Measurements from ENCODE around the gene SLC30A4. TPM values are rescaled to one million over a fixed set of nuclear protein-coding genes. Genes with fewer than 3 reads are reported as not detected.

The SLC30A4 gene
- total and polyA plus RNA-seq, 8 donors, result 0.80 to 2.2 (median 1.4) TPM

DNA sequence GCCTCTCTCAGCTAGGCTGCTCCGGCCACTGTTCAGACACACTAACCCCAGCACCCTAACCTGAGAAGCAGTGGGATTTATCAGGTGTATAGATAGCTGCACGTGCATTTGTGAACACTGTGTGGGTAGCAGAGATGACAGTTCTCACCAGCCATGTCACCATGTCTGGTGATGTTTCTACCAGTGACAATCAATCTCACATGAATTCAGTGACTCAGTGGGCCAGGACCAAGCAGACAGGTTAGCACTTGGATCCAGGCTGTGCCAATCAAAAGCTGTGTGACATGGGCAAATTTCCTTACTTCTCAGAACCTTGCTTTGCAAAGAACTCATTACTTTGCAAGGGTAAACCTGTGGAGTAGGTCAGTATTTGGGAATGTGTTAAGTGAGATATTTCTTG is 78.9 kb downstream of the SLC30A4 start:
- WGBS, 2 donors, result 66 to 70% methylated on average over 2 of the region's 2 CpGs
- TF ChIP-seq, protein P1, sequence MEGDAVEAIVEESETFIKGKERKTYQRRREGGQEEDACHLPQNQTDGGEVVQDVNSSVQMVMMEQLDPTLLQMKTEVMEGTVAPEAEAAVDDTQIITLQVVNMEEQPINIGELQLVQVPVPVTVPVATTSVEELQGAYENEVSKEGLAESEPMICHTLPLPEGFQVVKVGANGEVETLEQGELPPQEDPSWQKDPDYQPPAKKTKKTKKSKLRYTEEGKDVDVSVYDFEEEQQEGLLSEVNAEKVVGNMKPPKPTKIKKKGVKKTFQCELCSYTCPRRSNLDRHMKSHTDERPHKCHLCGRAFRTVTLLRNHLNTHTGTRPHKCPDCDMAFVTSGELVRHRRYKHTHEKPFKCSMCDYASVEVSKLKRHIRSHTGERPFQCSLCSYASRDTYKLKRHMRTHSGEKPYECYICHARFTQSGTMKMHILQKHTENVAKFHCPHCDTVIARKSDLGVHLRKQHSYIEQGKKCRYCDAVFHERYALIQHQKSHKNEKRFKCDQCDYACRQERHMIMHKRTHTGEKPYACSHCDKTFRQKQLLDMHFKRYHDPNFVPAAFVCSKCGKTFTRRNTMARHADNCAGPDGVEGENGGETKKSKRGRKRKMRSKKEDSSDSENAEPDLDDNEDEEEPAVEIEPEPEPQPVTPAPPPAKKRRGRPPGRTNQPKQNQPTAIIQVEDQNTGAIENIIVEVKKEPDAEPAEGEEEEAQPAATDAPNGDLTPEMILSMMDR (IDR thresholded peaks at IDR 0.05), result no peak
- intact Hi-C loops (cut with DNase I), result no loop called here
- ATAC-seq, result no peak
- Histone ChIP-seq H3K27me3 (no peaks in the 10 kb centered on the region), H3K9me3 (no peaks in the 10 kb centered on the region), H3K4me3 (no peak overlapping the region), H3K4me1 (peaks cover 0 to 28% (median 0%) of the 10 kb centered on the region in 3 donors), H3K27ac (no peak overlapping the region), H3K36me3 (no peaks in the 10 kb centered on the region)
- DNase-seq, result no peak
- FAIRE-seq, result no peak

DNA sequence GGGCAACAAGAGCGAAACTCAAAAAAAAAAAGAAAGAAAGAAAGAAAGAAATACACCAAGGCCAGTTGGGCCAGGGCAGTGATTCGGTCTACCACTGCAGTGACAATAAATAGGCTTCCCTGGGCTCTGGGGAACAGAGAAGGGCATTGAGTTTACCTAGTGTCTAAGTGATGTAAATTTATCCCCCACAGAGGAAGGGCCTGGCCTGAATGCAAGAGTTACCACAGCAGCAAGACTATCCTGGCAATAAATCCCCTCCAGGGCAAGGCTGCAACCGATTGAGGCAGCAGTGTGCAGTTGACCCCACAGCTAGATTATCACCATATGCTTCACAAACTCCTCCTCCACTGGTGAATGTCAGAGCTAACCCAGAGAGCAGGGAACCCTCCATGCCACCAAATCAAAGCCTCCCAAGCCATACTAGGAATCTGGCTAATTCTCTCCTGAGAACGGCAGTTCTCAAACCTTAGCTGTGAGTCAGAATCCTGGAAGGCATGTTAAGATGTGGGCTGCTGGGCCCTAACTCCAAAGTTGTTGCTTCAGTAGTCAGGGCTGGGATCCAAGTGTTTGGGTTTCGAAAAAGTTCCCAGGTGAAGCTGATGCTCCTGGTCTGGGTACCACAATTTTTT is 79.9 kb downstream of the SLC30A4 start:
- Histone ChIP-seq H3K36me3 (no peaks in the 10 kb centered on the region), H3K4me1 (peaks cover 0 to 22% (median 0%) of the 10 kb centered on the region in 3 donors), H3K4me3 (no peak overlapping the region), H3K27me3 (no peaks in the 10 kb centered on the region), H3K9me3 (no peaks in the 10 kb centered on the region), H3K27ac (no peak overlapping the region)
- intact Hi-C loops (cut with DNase I), result no loop called here
- FAIRE-seq (no peak), DNase-seq (no peak), ATAC-seq (no peak)
- WGBS, 2 donors, result 89 to 90% methylated on average over 5 of the region's 5 CpGs
- TF ChIP-seq, protein P1 (IDR thresholded peaks at IDR 0.05), result no peak

DNA sequence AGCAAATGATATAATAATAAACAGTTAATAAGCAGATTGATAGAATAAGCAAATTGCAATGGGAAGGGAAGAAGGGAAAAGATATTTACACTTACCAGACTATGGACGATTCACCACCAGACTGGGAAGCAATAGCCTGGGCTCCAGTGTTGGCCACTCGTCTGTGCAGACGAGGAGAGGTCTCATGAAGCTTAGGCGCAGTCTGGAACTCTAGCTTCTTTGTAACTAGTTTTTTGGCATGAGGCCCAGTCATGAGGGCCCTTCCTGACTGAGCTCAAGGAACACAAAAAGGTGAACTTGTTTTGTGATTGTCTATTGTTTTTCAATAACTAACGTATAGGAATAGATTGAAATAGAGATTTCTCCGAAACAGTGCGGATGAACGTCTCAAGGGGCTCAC is 80.9 kb downstream of the SLC30A4 start:
- Histone ChIP-seq H3K27me3 (no peaks in the 10 kb centered on the region), H3K27ac (no peak overlapping the region)
- no peak for FAIRE-seq

DNA sequence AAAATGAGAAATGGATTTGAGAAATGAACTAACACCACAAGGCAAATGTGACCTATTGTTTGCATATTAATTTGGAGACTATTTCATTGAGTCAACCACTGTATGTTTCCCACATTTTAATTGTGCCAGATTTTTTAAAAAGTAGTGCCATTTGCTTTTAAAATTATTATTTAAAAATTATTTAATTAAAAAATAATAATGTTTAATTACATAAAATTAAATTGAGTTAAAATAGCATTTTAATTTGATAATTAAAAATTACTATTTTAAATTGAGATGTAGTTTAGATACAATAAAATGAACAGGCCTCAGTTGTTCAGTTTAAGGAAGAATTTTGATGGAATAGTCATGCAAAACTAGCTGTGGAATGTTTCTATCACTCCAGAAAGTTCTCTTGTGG is 81.5 kb downstream of the SLC30A4 start:
- Histone ChIP-seq H3K27ac (no peak overlapping the region), H3K4me3 (no peak overlapping the region), H3K4me1 (peaks cover 0 to 6% (median 0%) of the 10 kb centered on the region in 3 donors), H3K36me3 (no peaks in the 10 kb centered on the region), H3K27me3 (no peaks in the 10 kb centered on the region), H3K9me3 (no peaks in the 10 kb centered on the region)
- DNase-seq (no peak), ATAC-seq (no peak), FAIRE-seq (peak; percentile 91)
- intact Hi-C loops (cut with DNase I), result no loop called here
- TF ChIP-seq, protein P1 (IDR thresholded peaks at IDR 0.05), result no peak

More for the DNA sequence above, 80.9 kb downstream of the SLC30A4 start:
- intact Hi-C loops (cut with DNase I), result no loop called here
- no peak overlapping the region for H3K4me3 ChIP-seq
- no peak for DNase-seq
- TF ChIP-seq, protein P1 (IDR thresholded peaks at IDR 0.05), result no peak
- peaks cover 0 to 12% (median 0%) of the 10 kb centered on the region in 3 donors for H3K4me1 ChIP-seq
- H3K36me3 ChIP-seq, result no peaks in the 10 kb centered on the region
- no peak for ATAC-seq
- H3K9me3 ChIP-seq, result no peaks in the 10 kb centered on the region
- 59 to 65% methylated on average over 8 of the region's 8 CpGs for WGBS, 2 donors

DNA sequence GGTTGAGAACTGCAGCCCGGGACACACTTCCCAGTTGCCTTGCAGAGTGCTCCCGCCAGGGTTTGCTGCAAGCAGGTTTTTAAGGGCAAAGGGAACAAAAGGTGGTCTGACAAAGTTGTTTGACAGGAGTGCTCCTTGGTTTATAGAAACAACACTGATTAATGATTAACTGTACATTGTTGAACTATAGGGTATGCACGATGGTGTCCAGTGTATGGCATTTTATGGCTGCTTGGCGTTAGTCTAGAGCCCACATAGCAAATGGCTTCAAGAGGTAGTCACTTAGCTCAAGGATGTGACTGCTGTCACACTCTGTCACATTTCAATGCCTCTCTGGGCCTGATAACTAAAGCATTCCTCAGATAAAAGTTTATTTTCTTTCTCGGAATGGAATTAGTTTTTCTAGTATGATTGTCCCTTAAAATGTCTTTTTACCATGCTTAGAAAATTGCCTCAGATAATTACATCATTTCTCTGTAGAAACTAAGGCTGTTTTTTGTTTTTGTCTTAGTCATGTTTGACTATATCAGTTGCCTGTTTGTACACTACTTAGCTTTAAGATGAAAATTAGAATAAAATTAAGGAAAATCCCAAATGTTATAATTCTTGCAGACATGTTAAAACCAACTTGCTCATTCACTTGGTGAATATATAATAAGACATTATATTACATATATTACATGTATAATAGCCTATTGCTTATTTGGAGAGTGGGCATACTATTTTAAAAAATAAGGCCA is 82.9 kb downstream of the SLC30A4 start:
- H3K36me3 ChIP-seq, result no peaks in the 10 kb centered on the region
- H3K27me3 ChIP-seq, result no peaks in the 10 kb centered on the region
- intact Hi-C loops (cut with DNase I), result no loop called here
- 59 to 64% methylated on average over 5 of the region's 5 CpGs for WGBS, 2 donors
- FAIRE-seq, result no peak
- TF ChIP-seq, protein P1 (IDR thresholded peaks at IDR 0.05), result no peak
- no peaks in the 10 kb centered on the region for H3K4me1 ChIP-seq
- H3K27ac ChIP-seq, result no peak overlapping the region
- H3K4me3 ChIP-seq, result no peak overlapping the region
- ATAC-seq, result no peak
- no peaks in the 10 kb centered on the region for H3K9me3 ChIP-seq
- no peak for DNase-seq
